ENCODE results near the gene PDZK1IP1.
A peak's percentile ranks its signal among the peaks of the same experiment; 100 is the strongest.
"Not testable (repeated sequence)": the region's sequence is repeated elsewhere in the genome, so short reads cannot be mapped to it uniquely, and the experiment has no call there.

Gene PDZK1IP1

DNA sequence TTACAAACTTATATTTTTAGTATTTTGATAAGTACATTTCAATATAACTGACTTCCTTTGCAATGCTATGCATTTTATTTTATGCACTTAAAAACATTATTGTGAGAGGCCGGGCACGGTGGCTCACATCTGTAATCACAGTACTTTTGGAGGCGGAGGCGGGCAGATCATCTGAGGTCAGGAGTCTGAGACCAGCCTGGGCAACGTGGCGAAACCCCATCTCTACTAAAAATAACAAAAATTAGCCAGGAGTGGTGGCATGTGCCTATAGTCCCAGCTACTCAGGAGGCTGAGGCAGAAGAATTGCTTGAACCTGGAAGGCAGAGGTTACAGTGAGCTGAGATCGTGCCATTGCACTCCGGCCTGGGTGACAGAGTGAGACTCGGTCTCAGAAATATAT lies 6.1 kb upstream of the PDZK1IP1 start:
- not testable (repeated sequence) for DNase-seq

- no peak for DNase-seq
Observed at GRCh38 chr1:47194311-47194710, 4.5 kb upstream of the PDZK1IP1 start.

- not testable (repeated sequence) for DNase-seq
Observed at GRCh38 chr1:47193496-47193895, 3.7 kb upstream of the PDZK1IP1 start.

DNA sequence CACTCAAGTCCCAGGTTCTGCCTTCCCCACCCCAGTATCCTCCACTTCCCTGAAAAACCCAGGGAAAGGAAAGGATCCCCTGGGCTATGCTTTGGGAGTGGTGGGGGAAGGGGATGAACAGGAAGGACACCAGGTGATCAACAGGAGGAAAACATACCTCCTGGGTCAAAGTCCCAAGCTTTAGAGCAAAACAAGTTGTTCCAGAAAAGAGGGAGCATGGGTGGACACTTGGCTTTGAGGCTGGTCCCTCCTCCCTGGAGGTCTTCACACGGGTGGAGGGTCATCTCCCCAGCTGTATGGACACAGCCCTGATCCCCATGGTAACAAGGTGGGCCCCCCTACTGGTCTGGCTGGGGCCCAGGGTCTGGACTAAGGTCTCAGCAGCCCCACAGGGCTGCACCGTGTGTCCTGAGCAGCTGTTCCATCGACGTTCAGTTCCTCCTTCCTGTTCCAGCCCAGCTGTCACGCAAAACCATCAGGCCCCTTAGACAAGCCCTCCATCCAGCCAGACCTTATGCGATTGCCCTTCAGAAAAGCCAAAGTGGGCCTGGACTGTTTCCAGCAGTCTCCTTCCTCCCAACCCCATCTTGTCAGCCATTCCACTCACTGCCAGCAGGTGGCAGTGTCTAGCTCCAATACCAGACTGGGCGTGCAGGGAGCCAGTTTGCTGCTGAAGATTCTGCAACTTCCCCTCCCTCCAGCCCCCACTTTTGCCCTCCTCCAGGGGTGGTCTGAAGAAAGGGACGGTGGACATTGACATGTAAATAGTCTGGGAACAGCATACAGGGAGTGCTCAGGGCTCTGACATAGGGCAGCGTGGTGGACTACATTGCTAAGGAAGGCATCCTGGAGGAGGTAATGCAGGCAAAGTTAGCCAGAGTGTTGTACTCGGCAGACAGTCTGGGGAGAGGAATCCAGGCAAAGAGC lies 2.9 kb upstream of the PDZK1IP1 start:
- DNase-seq = peak; percentile 94

DNA sequence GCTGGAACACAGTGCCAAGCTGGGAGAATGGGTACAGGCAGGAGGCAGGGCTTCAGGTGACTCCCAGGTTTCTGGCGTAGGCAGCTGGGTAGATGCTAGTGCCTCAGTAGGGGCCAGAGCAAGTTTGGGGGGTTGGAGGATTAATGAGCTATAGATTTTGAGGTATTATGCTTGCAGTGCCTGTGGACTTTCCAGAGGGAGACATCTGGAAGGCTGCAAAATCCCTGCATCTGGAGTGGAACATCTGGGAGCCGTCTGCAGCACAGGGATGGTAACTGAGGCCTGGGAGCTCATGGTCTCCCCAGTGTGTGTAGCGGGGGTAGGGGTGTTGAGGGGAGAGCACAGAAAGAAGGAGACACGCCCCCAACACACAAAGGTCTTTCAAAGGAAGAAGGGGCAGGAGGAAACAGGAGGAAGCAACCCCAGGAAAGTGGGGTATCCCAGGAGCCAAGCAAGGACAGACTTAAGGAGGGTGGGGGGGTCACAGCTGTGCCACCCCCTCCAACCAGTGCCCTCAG lies 2.2 kb upstream of the PDZK1IP1 start:
- DNase-seq = no peak

- DNase-seq = no peak
Observed at GRCh38 chr1:47190857-47191256, 1.0 kb upstream of the PDZK1IP1 start.

- DNase-seq = peak; percentile 9
Observed at GRCh38 chr1:47190509-47190855, 646 bp upstream of the PDZK1IP1 start.

- DNase-seq = no peak
Observed at GRCh38 chr1:47188791-47189785, 748 bp downstream of the PDZK1IP1 start.

DNA sequence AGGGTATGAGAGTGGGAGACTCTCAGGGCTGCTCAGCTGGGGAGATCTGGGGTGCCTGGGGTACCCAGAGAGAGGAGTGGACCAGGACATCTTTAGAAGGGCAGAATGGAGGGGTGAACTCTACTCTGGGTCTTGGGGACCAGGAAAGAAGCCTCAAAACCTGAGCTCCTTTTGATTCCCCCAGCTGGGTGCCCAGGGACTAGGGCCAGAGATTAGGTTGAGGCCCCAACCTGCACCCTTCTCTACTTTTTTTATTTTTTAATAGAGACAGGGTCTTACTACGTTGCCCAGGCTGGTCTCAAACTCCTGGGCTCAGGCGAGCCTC lies 1.9 kb downstream of the PDZK1IP1 start:
- DNase-seq = no peak

- DNase-seq = no peak
Observed at GRCh38 chr1:47187231-47187925, 2.5 kb downstream of the PDZK1IP1 start.

DNA sequence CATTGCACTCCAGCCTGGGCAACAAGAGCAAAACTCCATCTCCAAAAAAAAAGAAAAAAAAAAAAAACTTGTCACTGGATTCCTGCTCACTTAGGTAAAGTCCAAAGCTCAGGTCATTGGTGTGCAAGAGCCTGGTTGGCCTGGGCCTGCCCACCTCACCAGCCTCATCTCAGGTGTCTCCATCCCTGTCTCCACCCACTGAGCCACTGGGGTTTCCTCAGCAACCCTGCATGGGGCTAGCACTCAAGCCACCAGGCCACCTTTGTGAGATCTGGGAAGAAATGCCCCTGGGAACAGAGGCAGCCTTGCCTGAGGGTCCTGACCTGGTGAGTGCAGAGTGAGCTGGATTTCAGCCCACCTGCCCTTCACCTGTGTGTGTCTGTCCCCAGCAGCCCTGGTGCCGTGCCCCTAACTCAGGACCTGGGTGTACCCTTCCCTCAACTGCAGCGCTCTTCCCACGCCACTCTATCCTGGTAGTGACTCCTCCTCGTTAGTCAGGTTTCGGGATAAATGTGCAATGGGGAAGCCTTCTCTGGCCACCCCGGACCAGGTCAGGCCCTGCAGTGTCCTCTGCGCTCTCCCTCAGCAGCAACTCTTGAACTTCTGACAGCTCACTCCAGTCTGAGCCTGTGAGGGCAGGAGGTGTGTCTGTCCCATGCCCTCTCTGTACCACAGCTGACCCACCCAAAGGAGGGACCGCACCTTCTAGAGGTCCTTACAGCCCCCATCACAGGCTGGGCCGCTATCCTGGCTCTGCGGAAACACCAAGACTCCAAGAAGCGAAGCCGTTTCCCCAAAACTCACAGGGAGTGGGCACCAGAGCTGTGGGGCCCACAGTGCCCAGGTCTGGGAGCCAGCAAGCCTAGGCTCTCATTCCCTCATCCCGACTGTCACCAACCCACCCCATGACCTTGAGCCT lies 3.3 kb downstream of the PDZK1IP1 start:
- DNase-seq = no peak

DNA sequence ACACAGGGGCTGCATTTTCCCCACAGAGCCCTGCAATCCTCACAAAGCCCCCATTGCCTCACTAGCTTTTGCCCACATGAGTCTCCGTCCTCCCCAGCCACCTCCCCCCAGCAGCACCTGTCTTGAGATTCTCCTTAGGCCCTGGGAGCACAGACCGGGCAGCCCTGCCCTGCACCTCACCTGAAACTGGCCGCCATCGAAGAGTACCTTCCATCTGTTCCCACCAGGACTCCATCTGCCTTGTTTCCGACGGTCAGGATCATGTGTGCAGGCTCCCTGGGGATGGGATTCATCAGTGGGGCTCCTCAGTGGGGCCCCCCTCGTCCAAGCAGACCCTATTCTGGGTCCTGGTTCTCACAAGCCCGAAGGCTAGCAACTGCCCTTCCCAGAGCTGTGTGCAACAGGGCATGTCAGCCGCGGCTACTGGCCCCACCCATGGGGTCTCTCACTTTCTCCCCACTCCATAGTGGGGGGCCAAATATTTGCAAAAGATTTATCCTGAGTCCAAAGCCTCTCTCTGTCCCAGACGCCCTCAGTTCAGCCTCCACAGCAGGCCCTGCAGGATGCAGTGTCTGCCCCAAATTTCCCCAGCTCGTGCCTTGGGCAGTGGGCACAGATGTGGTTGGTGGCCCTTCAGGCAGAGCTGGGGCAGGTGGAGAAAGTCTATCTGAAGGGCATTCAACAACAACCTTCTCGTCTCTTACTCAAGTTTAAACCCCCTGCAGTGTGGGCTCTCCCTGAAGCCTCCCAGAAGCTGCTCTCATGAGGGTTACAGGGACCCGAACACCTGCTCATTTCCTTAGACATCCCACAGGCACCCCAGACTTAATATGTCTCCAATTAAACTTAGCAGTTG lies 4.8 kb downstream of the PDZK1IP1 start:
- DNase-seq = no peak

DNA sequence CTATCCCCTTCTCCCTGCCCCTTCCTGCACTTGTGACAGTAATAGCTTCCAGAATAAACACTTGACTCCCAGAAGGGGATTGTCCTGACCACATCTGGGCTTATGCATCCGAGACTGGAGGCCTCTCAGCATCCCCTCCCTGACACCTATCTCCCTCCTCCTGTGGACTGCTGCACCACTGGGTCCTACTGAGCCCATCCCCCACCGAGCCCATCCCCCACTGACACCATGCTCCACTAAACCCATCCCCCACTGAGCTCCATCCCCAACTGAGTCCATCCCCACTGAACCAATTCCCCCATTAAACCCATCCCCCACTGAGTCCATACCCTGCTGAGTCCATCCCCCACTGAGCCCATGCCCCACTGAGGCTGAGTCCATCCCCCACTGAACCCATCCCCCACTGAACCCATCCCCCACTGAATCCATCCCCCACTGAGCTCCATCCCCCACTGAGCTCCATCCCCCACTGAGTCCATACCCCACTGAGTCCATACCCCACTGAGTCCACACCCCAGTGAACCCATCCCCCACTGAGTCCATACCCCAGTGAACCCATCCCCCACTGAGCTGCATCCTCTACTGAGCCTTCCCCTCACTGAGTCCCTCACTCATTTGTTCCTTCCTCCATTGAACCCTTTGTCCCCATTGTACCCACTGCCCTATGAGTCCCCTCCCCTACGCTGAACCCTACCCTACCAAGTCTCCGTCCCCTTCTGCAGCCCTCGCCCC lies 5.6 kb downstream of the PDZK1IP1 start:
- no peak for DNase-seq

GRCh38 chr1:47183308-47184089 lies 6.3 kb downstream of the PDZK1IP1 start:
- DNase-seq = no peak

DNA sequence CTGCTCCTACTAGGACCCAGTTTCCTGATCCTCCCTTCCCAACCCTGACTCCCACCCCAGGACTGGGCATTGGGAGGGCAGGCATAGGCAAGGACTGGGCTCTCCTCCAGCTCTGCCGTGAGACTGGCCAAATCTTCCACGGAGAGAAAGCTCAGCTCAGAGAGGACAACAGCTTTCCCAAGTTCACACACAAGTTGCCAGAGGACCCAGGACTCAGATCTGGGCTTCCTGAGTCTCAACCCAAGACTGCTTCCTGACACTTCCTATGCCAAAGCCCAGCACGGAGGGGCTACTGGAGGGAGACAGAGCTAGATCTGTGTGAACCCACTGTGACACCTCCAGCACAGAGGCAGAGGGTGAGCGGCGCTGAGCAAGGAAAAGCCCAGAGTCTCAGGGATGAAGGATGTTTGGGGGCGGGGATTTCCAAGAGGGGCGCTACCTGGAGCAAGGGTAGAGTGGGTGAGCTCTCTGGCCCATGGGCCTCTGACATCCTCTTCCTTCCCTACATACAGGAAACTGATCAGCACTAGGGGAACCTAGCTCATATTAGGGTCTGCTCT lies 7.1 kb downstream of the PDZK1IP1 start:
- peak; percentile 37 for DNase-seq

DNA sequence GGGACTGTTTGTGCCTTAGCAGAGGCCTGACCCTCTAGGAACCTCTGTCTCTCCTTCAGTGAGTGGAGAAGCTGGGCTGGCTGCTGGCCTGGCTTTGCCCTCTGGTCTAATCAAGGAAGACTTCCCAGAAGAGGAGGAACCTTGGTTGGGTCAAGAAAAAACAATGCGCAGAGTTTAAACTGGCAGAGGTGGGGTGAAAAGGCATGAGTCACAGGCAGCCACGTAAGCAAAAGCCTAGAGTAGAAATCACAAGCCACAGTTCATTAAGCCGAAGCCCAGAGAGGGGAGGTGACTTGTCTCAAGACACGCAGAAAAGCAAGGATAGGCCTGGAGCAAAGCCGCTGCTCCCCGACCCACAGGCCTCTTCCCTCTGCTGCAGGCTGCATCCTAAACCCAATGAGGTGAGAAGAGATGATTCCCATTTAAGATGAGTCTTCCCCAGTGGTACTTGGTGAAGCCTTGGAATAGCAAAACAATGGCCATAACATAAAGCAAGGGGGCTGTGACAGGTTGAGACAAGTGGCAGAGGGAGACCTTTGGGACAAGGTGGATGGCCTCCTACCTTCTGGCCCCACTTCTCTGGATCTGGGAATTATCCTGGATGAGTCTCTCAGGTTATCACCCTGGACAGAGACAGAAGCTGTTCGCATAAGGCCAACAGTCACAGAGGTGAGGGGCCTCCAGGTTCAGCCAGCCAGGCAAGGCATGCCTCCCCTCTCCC lies 7.7 kb downstream of the PDZK1IP1 start:
- DNase-seq = peak; percentile 94

- peak; percentile 99 for DNase-seq
Observed at GRCh38 chr1:47181095-47181954, 8.5 kb downstream of the PDZK1IP1 start.

All from OCI-M1 (cell line).